AG20443 (cell line): Measurements from ENCODE around the gene C3orf22.
A peak's percentile ranks its signal among the peaks of the same experiment; 100 is the strongest.

Source experiments
- DNase-seq: peaks from one replicate; pipeline ENCODE4 v3.0.0; 2012; ENCODE audit warnings: low spot score, mixed read lengths

The C3orf22 gene

DNA sequence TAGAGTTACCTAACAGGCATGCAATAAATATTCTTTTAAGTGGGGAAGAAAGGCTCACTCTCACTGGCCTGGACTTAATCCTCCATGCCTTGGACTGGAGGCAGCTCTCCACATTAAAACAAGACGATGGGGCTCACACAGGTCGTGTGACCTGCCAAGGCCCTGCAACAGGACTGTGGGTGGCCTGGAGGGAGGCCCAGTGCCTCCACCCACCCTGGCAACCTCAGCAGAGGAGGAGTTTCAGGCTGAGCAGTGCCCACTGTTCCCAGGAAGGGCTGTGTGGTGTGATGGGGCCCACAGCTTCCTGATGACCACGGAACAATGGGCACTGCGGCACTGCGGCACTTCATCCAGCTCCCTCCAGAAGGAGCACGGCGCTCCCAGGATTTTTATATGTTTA, 46.7 kb downstream of the C3orf22 start:
- DNase-seq, result no peak

DNA sequence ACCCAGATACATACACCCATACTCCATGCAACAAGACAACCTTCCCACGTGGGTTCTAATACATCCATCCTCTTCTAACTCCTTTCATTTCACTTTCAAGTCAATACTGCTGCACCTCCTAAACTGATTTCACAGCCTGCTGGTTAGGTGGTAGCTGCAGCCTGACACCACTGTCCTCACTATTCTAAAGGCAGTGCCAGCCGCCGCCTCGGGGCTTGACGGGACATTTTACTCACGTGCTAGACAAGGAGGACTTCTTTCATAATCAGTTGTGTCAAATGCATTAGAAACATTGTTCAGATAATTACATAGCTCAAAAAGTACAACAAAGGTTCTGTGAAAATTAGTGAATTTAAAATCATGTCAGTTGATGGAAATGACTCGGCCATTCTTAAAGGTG, 47.4 kb downstream of the C3orf22 start:
- no peak for DNase-seq

DNA sequence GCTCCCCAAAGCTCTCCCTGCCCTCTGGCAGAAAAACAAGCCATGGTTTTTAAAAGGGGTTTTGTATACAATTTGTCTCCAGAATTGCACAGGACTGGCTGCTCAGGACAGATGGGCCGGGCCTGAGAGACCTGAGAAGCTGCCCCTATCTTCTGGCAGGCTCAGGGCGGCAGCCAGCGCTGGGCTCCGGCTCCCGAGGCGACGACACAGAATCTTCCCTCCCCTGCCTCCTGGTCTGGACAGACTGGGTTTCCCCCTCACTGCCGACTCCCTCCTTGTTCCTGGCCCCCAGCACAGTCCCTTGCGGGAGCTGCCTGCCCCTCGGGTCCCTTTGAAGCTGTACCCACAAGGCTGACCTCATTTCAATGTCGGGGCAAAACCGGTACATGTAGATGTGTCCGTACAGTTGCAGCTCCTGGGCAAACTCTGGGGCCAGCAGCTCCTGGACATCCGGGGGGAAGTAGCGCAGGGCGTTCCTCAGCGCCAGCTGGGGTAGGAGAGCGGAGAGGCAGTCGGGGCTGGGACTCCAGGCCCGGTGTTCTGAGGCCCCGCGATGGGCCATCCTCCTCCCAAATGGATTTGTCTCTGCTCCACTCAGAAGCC, 48.3 kb downstream of the C3orf22 start:
- DNase-seq, result no peak

DNA sequence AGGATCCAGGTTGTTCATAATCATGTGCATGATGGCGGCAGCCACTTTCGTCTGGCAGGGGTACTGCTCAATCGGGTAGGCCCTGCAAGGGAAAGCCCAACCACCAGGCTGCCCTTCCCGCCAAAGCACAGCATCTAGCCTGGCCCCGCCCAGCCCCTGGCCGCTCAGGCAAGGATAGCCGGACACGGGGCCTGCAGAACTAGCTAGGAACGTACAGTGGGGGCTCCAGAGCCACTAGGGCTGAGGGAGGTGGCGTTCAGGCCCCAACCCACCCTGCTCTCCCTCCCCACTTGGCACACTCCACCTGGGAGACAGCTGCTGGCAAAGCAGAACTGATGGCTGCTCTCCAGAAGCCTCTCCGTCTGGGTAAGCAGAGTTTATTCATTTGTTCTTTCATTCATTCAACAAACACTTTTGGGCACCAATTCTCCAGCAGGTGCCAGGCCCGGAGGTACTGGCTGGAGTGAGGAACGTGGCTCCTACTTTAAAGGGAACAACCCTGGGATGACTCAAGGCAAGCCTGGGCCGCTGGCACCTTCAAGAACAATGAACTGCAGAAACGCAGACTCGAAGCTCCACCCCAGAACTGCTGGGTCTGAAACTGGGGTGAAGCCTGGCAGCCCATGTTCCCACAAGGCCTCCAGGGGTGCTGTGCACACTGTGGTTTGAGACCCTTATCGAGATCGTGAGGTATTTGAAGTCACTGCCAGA, 49.0 kb downstream of the C3orf22 start:
- DNase-seq, result no peak

DNA sequence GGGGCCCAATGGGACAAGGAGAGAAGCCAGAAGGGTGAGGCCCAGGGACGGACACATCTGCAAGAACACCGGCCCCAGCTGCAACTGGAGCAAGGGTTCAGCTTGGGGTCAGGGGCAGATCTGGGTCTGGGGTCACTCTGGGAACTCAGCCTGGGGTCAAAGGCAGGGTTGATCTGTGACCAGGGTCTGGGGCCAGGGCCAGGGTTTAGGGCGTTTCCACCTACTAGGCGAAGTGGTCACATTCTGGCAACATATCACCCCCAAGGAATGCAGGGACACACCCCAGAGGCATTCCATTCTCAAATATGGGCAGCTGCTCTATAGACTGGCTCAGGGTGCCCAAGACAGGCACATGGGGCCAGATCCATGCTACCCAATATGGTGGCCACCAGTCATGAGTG, 50.2 kb downstream of the C3orf22 start:
- DNase-seq, result peak; percentile 74

DNA sequence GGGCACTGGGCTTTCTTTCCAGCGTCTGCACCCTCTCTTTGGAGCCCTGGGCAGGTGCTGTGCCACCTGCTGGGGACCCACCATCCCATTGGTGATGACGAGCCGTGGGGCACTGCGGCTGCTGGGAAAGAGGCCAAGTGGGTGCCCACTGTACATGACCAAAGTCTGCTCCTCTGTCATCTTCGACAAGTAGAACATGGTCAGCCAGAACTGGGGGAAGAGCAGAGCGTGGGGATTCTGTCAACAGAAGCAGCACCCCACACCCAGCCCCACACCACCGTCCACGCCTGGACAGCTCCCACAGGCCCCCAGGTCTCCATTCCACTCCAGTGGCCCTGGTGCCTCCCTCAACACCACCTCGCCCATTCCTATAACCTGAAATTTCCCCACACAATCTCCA, 50.8 kb downstream of the C3orf22 start:
- no peak for DNase-seq

DNA sequence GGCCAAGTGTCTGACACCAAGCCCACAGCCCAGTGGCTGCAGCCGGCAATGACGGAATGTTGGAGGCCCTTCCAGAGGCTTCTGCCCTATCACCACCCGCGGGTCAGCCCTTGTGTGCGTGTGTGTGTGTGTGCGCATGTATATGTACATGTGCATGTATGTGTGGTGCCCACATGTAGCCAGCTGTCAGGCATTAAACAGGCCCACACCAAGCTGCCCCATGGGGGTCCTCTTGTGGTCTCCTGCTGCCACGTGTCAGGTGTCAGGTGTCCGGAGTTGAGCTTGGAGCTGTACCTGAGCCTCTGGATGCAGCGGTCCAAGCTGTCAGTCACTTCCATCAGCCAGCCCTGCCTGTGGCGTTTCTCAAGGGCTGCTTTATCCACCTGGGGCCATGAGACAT, 55.0 kb downstream of the C3orf22 start:
- DNase-seq, result no peak

DNA sequence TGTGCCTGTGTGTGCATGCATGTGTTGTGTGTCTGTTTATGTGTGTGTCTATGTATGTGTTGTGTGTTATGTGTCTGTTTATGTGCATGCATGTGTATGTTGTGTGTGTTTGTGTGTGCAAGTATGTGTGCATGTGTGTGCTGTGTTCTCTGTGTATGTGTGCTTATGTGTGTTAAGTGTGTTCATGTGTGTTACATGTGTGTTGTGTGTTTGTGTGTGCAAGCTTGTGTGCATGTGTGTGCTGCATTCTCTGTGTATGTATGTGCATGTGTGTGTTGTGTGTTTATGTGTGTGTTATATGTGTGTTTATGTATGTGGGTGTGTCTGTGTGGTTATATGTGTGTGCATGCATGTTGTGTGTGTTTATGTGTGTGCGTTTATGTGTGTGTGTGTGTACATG, 56.1 kb downstream of the C3orf22 start:
- no peak for DNase-seq

- DNase-seq, result no peak
These were observed 57.0 kb downstream of the C3orf22 start for GRCh38 chr3:126501736-126502135.

- no peak for DNase-seq
These were observed 57.7 kb downstream of the C3orf22 start for GRCh38 chr3:126501054-126501453.

GRCh38 chr3:126500016-126500415, 58.7 kb downstream of the C3orf22 start:
- DNase-seq, result no peak
